K562 (cell line): Measurements from ENCODE around the gene PSMB11. TPM values are rescaled to one million over a fixed set of nuclear protein-coding genes. Genes with fewer than 3 reads are reported as not detected.
A peak's percentile ranks its signal among the peaks of the same experiment; 100 is the strongest.

Experiments
- BCLAF1 ChIP-seq, 2 experiments: fragments of 450-650 bp in 1 of 2; IDR thresholded peaks; 2 replicates each; pipeline ENCODE4 v1.6.1; 2011 to 2017; ENCODE audit warnings: low read depth in 2 of 2, antibody characterized with exemption in 1 of 2, borderline replicate concordance in 1 of 2, low read length in 1 of 2, mild to moderate bottlenecking in 1 of 2, mixed read lengths in 1 of 2; ENCODE audit not compliant: control insufficient read depth in 1 of 2
- CBFA2T3 ChIP-seq: fragments of 450-650 bp; IDR thresholded peaks from 2 replicates; pipeline ENCODE4 v1.6.1; 2017
- DLX4 ChIP-seq: fragments of 250-450 bp; sonication (Bioruptor Pico); IDR thresholded peaks from 2 replicates; pipeline ENCODE4 v1.6.1; 2021; ENCODE audit warnings: mild to moderate bottlenecking
- EZH2 ChIP-seq: IDR thresholded peaks from 2 replicates; pipeline ENCODE4 v1.6.1; 2012; ENCODE audit warnings: low read depth, mild to moderate bottlenecking, inconsistent platforms, low read length, borderline replicate concordance
- HNRNPL ChIP-seq: fragments of 200-400 bp; formaldehyde crosslinking; IDR thresholded peaks from 2 replicates; pipeline ENCODE4 v1.6.1; 2017; ENCODE audit warnings: low read depth, mild to moderate bottlenecking, low read length
- KAT7 ChIP-seq: sonication (generic); formaldehyde crosslinking; IDR thresholded peaks from 2 replicates; pipeline ENCODE4 v1.8.0; 2022; ENCODE audit warnings: missing genetic modification reagents, mild to moderate bottlenecking, borderline replicate concordance
- KHSRP ChIP-seq: fragments of 450-650 bp; IDR thresholded peaks from 2 replicates; pipeline ENCODE4 v1.6.1; 2017
- MNT ChIP-seq, 2 experiments: fragments of 450-650 bp; conservative IDR thresholded peaks; 2 replicates each; pipeline ENCODE4 v1.6.1; 2017; ENCODE audit warnings: mild to moderate bottlenecking in 2 of 2, moderate library complexity in 2 of 2
- NELFE ChIP-seq: IDR thresholded peaks from 2 replicates; pipeline ENCODE4 v1.6.1; 2011; ENCODE audit warnings: mild to moderate bottlenecking; ENCODE audit not compliant: insufficient read depth, insufficient read length
- NR1H2 ChIP-seq: sonication (generic); formaldehyde crosslinking; IDR thresholded peaks from 2 replicates; pipeline ENCODE4 v1.4.0; 2020; ENCODE audit warnings: mild to moderate bottlenecking, missing genetic modification reagents
- PHB2 ChIP-seq: fragments of 450-650 bp; IDR thresholded peaks from 2 replicates; pipeline ENCODE4 v1.6.1; 2017; ENCODE audit warnings: low read depth
- XRCC5 ChIP-seq: fragments of 200-400 bp; formaldehyde crosslinking; IDR thresholded peaks from 2 replicates; pipeline ENCODE4 v1.6.1; 2017; ENCODE audit warnings: low read depth, mild to moderate bottlenecking, low read length
- ZBTB5 ChIP-seq: fragments of 450-650 bp; IDR thresholded peaks from 2 replicates; pipeline ENCODE4 v1.6.1; 2017; ENCODE audit warnings: antibody characterized with exemption
- ZNF12 ChIP-seq: sonication (generic); formaldehyde crosslinking; IDR thresholded peaks from 2 replicates; pipeline ENCODE4 v1.4.0; 2020; ENCODE audit warnings: mild to moderate bottlenecking, missing genetic modification reagents
- ZNF431 ChIP-seq: sonication (generic); formaldehyde crosslinking; IDR thresholded peaks from 2 replicates; pipeline ENCODE4 v1.8.0; 2022; ENCODE audit warnings: mild to moderate bottlenecking, missing genetic modification reagents
- ZNF57 ChIP-seq: fragments of 450-650 bp; formaldehyde crosslinking; IDR thresholded peaks from 2 replicates; pipeline ENCODE4 v1.4.0; 2020; ENCODE audit warnings: mild to moderate bottlenecking, moderate library complexity
- ZNF707 ChIP-seq: fragments of 250-450 bp; sonication (Bioruptor Pico); conservative IDR thresholded peaks from 2 replicates; pipeline ENCODE4 v1.8.0; 2022; ENCODE audit warnings: inconsistent platforms, mild to moderate bottlenecking, moderate library complexity
- ZNF764 ChIP-seq: fragments of 250-450 bp; sonication (Bioruptor Pico); IDR thresholded peaks from 2 replicates; pipeline ENCODE4 v1.4.0; 2020; ENCODE audit warnings: low read depth, mild to moderate bottlenecking, moderate library complexity
- polyA plus RNA-seq, 8 experiments: library from polyadenylated mRNA; depleted of rRNA in 4 of 8; stranded (reverse) in 5 of 8; unstranded in 3 of 8; fragments of >200 nt; fragmentation: Nextera tagmentation in 2 of 8; fragmentation: Illumina TruSeq in 1 of 8; extraction: Ambion mirVana in 2 of 8; extraction: Trizol in 1 of 8; gene quantifications; 2 replicates each; pipeline versions ENCODE4 v1.2.1 to v1.2.3, GENCODE V29; 2011 to 2014; ENCODE audit warnings: inconsistent platforms in 1 of 8, missing spikeins in 1 of 8
- total RNA-seq, 7 experiments: library from RNA; depleted of rRNA in 6 of 7; stranded (reverse); fragments of >200 nt in 6 of 7; fragmentation: Illumina TruSeq in 2 of 7; extraction: Trizol in 2 of 7; gene quantifications; 2 replicates each; pipeline versions ENCODE4 v1.2.1 to v1.2.3, GENCODE V29; 2011 to 2021; ENCODE audit warnings: low replicate concordance in 1 of 7
- TF ChIP-seq, protein P1 (sequence below): sonication (generic); formaldehyde crosslinking; IDR thresholded peaks from 2 replicates; pipeline ENCODE4 v1.4.0; 2020; ENCODE audit warnings: mild to moderate bottlenecking, missing genetic modification reagents

The PSMB11 gene
- total and polyA plus RNA-seq, 9 of the 15 experiments (the other 6 are each of a cell fraction or from before 2014, with no cell fraction given) = not detected

- TF ChIP-seq KAT7 (CRISPR knock-in tag) (no peak), DLX4 (CRISPR knock-in tag) (no peak), CBFA2T3 (no peak), ZNF431 (no peak), XRCC5 (no peak), ZNF57 (CRISPR knock-in tag) (no peak), HNRNPL (0 out of 2 replicates have a peak, but pooled peaks have one; percentile 18), NELFE (no peak), NR1H2 (no peak), PHB2 (peak; percentile 76), EZH2 (no peak), KHSRP (no peak), ZBTB5 (no peak), BCLAF1 (IDR thresholded peaks at IDR 0.05; ENCODE audit: borderline replicate concordance in 1 of 2, control insufficient read depth in 1 of 2, low read depth in 2 of 2, low read length in 1 of 2) (no peak), ZNF12 (CRISPR knock-in tag) (no peak), ZNF707 (CRISPR knock-in tag) (no peak), MNT (conservative IDR thresholded peaks at IDR 0.05) (no peak), ZNF764 (no peak)
- TF ChIP-seq, protein P1, sequence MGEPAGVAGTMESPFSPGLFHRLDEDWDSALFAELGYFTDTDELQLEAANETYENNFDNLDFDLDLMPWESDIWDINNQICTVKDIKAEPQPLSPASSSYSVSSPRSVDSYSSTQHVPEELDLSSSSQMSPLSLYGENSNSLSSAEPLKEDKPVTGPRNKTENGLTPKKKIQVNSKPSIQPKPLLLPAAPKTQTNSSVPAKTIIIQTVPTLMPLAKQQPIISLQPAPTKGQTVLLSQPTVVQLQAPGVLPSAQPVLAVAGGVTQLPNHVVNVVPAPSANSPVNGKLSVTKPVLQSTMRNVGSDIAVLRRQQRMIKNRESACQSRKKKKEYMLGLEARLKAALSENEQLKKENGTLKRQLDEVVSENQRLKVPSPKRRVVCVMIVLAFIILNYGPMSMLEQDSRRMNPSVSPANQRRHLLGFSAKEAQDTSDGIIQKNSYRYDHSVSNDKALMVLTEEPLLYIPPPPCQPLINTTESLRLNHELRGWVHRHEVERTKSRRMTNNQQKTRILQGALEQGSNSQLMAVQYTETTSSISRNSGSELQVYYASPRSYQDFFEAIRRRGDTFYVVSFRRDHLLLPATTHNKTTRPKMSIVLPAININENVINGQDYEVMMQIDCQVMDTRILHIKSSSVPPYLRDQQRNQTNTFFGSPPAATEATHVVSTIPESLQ (CRISPR knock-in tag) = no peak
These were observed 15.1 kb downstream of the PSMB11 start, which contains the start of gene CDH24 (continued) for GRCh38 chr14:23056956-23057756.
